AG09309 (cell line): ENCODE results near the gene SMARCD1.
A peak's percentile ranks its signal among the peaks of the same experiment; 100 is the strongest.

ENCODE experiments used
- DNase-seq: peaks from one replicate; pipeline ENCODE4 v3.0.0-alpha.2; 2010; ENCODE audit warnings: low read depth
- H3K4me3 ChIP-seq: 2 replicates; pipeline ENCODE4 v1.5.1; 2011; ENCODE audit warnings: mild to moderate bottlenecking, low read depth, low read length, moderate library complexity; ENCODE audit not compliant: control insufficient read depth
- CTCF ChIP-seq: IDR thresholded peaks from 2 replicates; pipeline ENCODE4 v1.5.1; 2011; ENCODE audit warnings: mild to moderate bottlenecking, low read depth, low read length, inconsistent platforms; ENCODE audit not compliant: insufficient read depth, control insufficient read depth; ENCODE audit errors: missing control alignments

SMARCD1 gene

DNA sequence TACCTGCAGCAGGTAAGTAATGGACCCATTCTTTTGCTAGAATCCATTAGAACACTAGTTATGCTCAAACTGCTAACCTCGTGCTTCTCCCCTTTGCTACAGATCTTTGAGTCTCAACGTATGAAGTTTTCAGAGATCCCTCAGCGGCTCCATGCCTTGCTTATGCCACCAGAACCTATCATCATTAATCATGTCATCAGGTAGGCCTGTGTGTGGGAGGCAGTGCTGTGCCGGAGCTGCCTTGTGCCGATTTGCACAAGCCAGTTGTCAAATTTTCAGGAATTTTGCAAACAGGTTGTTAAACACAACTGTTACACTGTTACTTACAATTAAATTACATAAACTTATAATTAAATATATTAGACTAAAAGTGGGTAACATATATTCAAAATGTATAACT is 5.2 kb downstream of the SMARCD1 start:
- TF ChIP-seq CTCF = no peak

DNA sequence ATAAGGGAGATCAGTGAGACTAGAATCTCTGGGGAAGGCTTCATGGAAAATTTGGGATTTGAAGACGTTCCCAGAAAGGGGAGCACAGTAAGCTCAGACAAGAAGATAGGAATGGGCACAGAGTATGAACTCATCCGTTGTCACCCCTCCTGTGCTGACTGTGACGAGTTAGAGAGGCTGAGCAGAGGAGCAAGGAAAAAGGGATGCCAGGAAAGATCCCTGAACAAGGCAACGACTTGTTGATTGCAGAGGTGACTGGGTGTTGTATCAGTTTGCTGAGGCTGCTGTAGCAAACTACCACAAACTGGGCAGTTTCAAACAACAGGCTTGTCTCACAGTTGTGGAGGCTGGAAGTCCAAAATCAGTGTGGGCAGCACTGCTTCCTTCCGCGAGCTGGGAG is 12.8 kb downstream of the SMARCD1 start:
- TF ChIP-seq CTCF = no peak
- DNase-seq = no peak
- no peak overlapping the region for H3K4me3 ChIP-seq

More for the DNA sequence above, 5.2 kb downstream of the SMARCD1 start:
- no peak for DNase-seq
- H3K4me3 ChIP-seq = no peak overlapping the region

- DNase-seq = no peak
- TF ChIP-seq CTCF = no peak
- H3K4me3 ChIP-seq = no peak overlapping the region
These were observed 14.3 kb downstream of the SMARCD1 start for GRCh38 chr12:50099302-50100008.

GRCh38 chr12:50100561-50100960 is 15.4 kb downstream of the SMARCD1 start:
- H3K4me3 ChIP-seq = no peak overlapping the region
- no peak for DNase-seq
- no peak for TF ChIP-seq CTCF

GRCh38 chr12:50101663-50102062 is 16.5 kb downstream of the SMARCD1 start:
- H3K4me3 ChIP-seq = no peak overlapping the region
- no peak for DNase-seq
- TF ChIP-seq CTCF = peak; percentile 52

DNA sequence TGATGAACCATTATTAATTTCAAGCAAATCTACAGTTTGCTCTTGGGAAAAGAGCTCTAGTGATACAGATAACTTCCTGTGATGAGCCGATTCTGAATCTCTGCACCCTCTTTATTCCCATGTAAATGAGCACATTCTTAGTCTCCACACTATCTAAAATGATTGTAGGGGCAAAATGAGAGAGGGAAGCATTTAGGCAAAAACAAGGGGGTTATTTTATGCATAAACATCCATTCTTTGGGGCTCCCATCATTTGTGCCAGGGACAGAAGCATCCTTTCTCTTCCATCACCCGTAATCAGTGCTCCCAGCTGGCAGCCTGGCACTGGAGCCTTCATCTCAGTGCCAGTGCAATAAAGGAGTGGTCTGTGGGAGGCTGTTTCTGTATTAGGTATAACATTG is 17.0 kb downstream of the SMARCD1 start:
- no peak for TF ChIP-seq CTCF
- DNase-seq = no peak

More for the DNA sequence above, 17.0 kb downstream of the SMARCD1 start:
- no peak overlapping the region for H3K4me3 ChIP-seq
